ENCODE data around the gene DDAH2. TPM values are rescaled to one million over a fixed set of nuclear protein-coding genes. Genes with fewer than 3 reads are reported as not detected.

The DDAH2 gene
- total RNA-seq, 1 donor from 2014 or later, result 145 TPM

DNA sequence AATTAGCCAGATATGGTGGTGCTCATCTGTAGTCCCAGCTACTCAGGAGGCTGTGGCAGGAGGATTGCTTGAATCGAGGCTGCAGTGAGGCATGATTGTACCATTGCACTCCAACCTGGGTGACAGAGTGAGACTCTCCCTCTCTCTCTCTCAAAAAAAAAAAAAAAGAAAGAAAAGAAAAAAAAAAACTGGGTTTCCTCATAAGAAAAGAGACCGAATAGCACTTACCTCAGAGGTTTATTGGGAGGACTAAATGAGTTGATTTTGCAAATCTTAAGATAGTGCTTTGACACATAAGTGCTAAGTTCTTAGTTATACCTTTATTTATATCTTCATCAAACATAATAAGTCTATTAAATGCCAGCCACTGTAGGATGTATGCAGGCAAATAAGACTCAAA is 41.8 kb upstream of the DDAH2 start:
- Mint-ChIP-seq H3K4me1 (ENCODE audit: unreplicated experiment) (peaks cover 17% of the 10 kb centered on the region), H3K27ac (ENCODE audit: unreplicated experiment) (no peak overlapping the region), H3K4me3 (ENCODE audit: unreplicated experiment) (no peak overlapping the region), H3K9me3 (ENCODE audit: unreplicated experiment) (no peaks in the 10 kb centered on the region), H3K27me3 (ENCODE audit: unreplicated experiment) (peaks cover 5% of the 10 kb centered on the region), H3K36me3 (ENCODE audit: low read depth, unreplicated experiment) (peaks cover 3% of the 10 kb centered on the region)
- no peak for DNase-seq (ENCODE audit: low spot score)
- TF ChIP-seq, protein P1, sequence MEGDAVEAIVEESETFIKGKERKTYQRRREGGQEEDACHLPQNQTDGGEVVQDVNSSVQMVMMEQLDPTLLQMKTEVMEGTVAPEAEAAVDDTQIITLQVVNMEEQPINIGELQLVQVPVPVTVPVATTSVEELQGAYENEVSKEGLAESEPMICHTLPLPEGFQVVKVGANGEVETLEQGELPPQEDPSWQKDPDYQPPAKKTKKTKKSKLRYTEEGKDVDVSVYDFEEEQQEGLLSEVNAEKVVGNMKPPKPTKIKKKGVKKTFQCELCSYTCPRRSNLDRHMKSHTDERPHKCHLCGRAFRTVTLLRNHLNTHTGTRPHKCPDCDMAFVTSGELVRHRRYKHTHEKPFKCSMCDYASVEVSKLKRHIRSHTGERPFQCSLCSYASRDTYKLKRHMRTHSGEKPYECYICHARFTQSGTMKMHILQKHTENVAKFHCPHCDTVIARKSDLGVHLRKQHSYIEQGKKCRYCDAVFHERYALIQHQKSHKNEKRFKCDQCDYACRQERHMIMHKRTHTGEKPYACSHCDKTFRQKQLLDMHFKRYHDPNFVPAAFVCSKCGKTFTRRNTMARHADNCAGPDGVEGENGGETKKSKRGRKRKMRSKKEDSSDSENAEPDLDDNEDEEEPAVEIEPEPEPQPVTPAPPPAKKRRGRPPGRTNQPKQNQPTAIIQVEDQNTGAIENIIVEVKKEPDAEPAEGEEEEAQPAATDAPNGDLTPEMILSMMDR (IDR thresholded peaks at IDR 0.05; ENCODE audit: unreplicated experiment), result no peak

DNA sequence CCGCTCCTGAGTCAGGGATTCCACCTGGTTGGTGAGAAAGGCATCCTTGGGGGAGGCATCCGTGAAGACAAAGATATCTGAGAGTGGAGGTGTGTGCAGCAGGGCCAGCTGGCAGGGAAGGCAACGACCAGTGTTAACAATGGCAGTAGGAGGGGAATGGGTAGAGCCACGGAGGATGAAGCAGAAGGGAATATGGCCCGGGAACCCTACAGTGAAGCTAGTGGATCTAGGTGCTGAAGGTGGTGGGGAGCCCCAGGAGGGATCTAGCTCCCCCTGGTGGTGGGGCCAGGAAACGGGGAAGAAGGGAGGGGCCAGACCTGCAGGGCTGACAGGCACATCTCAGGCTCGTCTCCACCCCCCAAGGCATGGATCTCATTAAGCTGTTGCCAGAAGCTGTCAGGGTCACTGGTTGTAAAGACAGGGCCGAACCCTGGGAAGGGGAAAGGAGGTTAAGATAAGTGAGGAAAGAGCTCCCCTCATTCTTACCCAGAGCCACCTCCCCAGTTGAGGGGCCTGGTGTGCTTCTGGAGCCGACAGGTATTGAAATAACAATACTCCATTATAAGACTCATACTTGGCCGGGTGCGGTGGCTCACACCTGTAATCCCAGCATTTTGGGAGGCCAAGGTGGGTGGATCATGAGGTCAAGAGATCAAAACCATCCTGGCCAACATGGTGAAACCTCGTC is 40.7 kb upstream of the DDAH2 start:
- peaks cover 5% of the 10 kb centered on the region for H3K27me3 Mint-ChIP-seq (ENCODE audit: unreplicated experiment)
- H3K36me3 Mint-ChIP-seq (ENCODE audit: low read depth, unreplicated experiment), result peaks cover 3% of the 10 kb centered on the region
- peak; percentile 64 for DNase-seq (ENCODE audit: low spot score)
- TF ChIP-seq, protein P1 (IDR thresholded peaks at IDR 0.05; ENCODE audit: unreplicated experiment), result peak; percentile 58
- H3K27ac Mint-ChIP-seq (ENCODE audit: unreplicated experiment), result peak overlapping the region; percentile 45
- peaks cover 17% of the 10 kb centered on the region for H3K4me1 Mint-ChIP-seq (ENCODE audit: unreplicated experiment)
- H3K9me3 Mint-ChIP-seq (ENCODE audit: unreplicated experiment), result no peaks in the 10 kb centered on the region
- H3K4me3 Mint-ChIP-seq (ENCODE audit: unreplicated experiment), result peak overlapping the region; percentile 21

DNA sequence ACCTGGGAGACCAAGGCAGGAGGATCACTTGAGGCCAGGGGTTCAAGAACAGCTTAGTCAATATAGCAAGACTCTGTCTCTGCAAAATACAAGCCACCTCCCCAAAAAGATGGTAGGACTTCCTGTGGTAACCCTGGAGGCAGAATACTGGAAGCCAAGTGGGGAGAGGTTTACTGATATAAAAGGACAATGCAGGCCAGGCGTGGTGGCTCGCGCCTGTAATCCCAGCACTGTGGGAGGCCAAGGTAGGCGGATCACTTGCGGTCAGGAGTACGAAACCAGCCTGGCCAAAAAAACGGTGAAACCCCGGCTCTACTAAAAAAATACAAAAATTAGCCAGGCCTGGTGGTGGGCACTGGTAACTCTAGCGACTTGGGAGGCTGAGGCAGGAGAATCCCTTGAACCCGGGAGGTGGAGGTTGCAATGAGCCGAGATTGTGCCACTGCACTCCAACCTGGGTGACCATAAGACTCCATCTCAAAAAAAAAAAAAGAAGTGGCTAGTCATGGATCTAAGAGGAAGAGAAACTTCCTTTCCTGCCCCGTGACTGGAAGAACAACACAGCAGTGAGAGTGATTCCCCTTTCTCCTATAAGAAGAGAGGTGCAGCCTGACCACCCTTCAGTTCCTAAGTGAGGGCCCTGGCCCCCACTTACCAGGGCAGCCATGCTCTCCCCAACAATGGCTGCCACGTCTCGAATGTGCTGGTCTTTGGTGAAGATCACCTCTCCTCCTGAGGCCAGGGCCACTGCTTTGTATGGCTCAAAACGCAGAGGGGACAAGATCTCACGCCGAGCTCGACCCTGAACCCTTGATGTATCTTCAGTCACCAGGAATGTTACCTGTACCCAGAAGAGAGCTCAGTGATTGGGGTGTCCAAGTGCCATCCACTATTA is 39.5 kb upstream of the DDAH2 start:
- H3K27me3 Mint-ChIP-seq (ENCODE audit: unreplicated experiment), result peaks cover 5% of the 10 kb centered on the region
- H3K36me3 Mint-ChIP-seq (ENCODE audit: low read depth, unreplicated experiment), result peaks cover 9% of the 10 kb centered on the region
- DNase-seq (ENCODE audit: low spot score), result no peak
- H3K9me3 Mint-ChIP-seq (ENCODE audit: unreplicated experiment), result no peaks in the 10 kb centered on the region
- peaks cover 22% of the 10 kb centered on the region for H3K4me1 Mint-ChIP-seq (ENCODE audit: unreplicated experiment)
- H3K27ac Mint-ChIP-seq (ENCODE audit: unreplicated experiment), result peak overlapping the region; percentile 87
- no peak overlapping the region for H3K4me3 Mint-ChIP-seq (ENCODE audit: unreplicated experiment)
- TF ChIP-seq, protein P1 (IDR thresholded peaks at IDR 0.05; ENCODE audit: unreplicated experiment), result no peak

DNA sequence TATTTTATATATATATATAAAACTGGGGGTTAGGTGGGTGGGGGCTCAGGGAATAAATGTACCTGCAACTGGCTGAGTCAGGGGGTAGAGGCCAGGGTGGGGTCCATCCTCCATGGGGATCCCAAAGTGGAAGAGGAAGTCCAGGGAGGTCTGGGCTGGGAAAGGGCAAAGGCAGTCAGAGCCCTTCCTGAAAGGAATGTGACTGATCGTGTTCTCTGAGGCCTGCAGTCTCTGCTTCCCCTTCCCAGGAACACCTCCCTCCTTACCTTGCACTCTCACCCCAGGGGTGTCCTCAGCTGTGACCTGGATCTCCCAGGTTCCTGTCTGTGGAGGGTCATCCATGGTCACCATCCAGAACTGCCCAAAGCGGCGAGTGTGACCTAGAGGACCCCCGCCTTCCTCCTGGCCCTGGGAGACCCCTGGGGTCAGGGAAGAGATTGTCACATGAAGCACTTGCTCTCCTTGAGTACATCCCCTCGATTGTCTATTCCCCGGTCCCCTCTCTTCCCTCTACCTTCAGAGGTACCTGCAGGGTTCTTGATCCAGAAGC is 38.1 kb upstream of the DDAH2 start:
- Mint-ChIP-seq H3K27me3 (ENCODE audit: unreplicated experiment) (peaks cover 8% of the 10 kb centered on the region), H3K27ac (ENCODE audit: unreplicated experiment) (peak overlapping the region; percentile 44), H3K9me3 (ENCODE audit: unreplicated experiment) (no peaks in the 10 kb centered on the region), H3K36me3 (ENCODE audit: low read depth, unreplicated experiment) (peaks cover 16% of the 10 kb centered on the region), H3K4me1 (ENCODE audit: unreplicated experiment) (peaks cover 28% of the 10 kb centered on the region), H3K4me3 (ENCODE audit: unreplicated experiment) (no peak overlapping the region)
- no peak for DNase-seq (ENCODE audit: low spot score)
- TF ChIP-seq, protein P1 (IDR thresholded peaks at IDR 0.05; ENCODE audit: unreplicated experiment), result no peak
